ENCODE results near the gene SULT1A3.
"Not testable (repeated sequence)": the region's sequence is repeated elsewhere in the genome, so short reads cannot be mapped to it uniquely, and the experiment has no call there.

DNA sequence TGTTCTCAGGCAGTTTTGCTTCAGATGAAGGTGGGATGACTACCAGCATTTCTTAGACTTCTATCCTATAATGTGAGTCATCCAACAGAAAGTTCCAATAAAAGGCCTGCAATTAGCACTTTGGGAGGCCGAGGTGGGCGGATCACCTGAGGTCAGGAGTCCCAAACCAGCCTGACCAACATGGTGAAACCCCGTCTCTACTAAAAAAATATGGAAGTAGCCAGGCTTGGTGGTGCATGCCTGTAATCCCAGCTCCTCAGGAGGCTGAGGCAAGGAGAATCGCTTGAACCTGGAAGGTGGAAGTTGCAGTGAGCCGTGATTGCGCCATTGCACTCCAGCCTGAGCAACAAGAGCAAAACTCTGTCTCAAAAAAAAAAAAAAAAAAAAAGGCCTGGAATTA lies 22.2 kb upstream of the SULT1A3 start:
- TF ChIP-seq, protein P1, sequence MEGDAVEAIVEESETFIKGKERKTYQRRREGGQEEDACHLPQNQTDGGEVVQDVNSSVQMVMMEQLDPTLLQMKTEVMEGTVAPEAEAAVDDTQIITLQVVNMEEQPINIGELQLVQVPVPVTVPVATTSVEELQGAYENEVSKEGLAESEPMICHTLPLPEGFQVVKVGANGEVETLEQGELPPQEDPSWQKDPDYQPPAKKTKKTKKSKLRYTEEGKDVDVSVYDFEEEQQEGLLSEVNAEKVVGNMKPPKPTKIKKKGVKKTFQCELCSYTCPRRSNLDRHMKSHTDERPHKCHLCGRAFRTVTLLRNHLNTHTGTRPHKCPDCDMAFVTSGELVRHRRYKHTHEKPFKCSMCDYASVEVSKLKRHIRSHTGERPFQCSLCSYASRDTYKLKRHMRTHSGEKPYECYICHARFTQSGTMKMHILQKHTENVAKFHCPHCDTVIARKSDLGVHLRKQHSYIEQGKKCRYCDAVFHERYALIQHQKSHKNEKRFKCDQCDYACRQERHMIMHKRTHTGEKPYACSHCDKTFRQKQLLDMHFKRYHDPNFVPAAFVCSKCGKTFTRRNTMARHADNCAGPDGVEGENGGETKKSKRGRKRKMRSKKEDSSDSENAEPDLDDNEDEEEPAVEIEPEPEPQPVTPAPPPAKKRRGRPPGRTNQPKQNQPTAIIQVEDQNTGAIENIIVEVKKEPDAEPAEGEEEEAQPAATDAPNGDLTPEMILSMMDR (IDR thresholded peaks at IDR 0.05; ENCODE audit: insufficient read depth, low read length): not testable (repeated sequence)
- TF ChIP-seq, protein P2, sequence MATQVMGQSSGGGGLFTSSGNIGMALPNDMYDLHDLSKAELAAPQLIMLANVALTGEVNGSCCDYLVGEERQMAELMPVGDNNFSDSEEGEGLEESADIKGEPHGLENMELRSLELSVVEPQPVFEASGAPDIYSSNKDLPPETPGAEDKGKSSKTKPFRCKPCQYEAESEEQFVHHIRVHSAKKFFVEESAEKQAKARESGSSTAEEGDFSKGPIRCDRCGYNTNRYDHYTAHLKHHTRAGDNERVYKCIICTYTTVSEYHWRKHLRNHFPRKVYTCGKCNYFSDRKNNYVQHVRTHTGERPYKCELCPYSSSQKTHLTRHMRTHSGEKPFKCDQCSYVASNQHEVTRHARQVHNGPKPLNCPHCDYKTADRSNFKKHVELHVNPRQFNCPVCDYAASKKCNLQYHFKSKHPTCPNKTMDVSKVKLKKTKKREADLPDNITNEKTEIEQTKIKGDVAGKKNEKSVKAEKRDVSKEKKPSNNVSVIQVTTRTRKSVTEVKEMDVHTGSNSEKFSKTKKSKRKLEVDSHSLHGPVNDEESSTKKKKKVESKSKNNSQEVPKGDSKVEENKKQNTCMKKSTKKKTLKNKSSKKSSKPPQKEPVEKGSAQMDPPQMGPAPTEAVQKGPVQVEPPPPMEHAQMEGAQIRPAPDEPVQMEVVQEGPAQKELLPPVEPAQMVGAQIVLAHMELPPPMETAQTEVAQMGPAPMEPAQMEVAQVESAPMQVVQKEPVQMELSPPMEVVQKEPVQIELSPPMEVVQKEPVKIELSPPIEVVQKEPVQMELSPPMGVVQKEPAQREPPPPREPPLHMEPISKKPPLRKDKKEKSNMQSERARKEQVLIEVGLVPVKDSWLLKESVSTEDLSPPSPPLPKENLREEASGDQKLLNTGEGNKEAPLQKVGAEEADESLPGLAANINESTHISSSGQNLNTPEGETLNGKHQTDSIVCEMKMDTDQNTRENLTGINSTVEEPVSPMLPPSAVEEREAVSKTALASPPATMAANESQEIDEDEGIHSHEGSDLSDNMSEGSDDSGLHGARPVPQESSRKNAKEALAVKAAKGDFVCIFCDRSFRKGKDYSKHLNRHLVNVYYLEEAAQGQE (IDR thresholded peaks at IDR 0.05; ENCODE audit: insufficient replicate concordance, low read depth): not testable (repeated sequence)
- TF ChIP-seq POLR2AphosphoS5 (IDR thresholded peaks at IDR 0.05; ENCODE audit: low read depth); GABPA (IDR thresholded peaks at IDR 0.05; ENCODE audit: low read depth); SPI1 (IDR thresholded peaks at IDR 0.05; ENCODE audit: borderline replicate concordance, low read depth): not testable (repeated sequence)
